GM10266 (cell line): Measurements from ENCODE around the gene TIAM2.

Experiments
- DNase-seq: peaks from one replicate; pipeline ENCODE4 v3.0.0; 2012; ENCODE audit errors: extremely low spot score
- TF ChIP-seq, protein P1 (sequence below): IDR thresholded peaks from 2 replicates; pipeline ENCODE4 v1.5.1; 2012; ENCODE audit warnings: mild to moderate bottlenecking, low read depth; ENCODE audit not compliant: control insufficient read depth, insufficient read depth; ENCODE audit errors: missing control alignments

TIAM2 gene

DNA sequence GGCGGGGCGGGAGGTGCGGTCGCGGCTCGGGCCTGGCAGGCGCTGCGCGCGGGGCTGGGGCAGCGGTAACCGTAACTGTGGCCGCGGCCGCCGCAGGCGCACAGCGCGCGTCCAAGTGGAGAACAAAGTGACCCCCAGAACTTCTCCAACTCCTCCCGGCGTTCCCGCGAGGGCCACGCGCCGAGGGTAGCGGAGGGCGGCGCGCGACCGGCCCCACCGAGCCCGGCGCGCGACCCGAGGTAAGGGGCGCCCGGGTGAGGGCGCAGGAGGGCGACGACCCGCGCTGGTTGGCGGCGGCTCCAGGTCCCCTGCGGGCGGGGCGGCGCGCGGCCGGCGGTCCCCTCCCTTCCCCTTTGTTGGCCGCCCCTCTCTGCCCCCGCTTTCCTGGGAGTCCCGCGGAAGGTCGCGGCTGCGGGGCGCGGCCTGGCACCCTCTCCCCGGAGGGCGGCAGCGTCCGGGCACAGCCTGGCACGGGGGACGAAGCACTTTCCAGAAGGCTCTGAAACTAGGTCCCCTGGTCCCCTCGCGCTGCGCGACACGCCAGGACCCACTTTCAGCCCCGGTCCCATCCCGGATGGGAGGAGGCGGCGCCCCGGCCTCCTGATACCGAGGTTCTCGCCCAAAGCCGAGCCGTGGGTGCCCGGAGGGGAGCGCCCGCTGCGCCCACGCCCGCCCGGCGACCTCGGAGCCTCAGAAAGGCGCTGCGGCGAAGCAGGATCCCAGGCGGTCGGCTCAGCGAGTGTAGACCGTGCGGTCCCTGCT lies at the start of gene TIAM2:
TIAM2 (plus strand) TSS at position 62 of the 762 bp plus-strand sequence. CDS start 133,909 bp downstream, outside the sequence.
- TF ChIP-seq, protein P1, sequence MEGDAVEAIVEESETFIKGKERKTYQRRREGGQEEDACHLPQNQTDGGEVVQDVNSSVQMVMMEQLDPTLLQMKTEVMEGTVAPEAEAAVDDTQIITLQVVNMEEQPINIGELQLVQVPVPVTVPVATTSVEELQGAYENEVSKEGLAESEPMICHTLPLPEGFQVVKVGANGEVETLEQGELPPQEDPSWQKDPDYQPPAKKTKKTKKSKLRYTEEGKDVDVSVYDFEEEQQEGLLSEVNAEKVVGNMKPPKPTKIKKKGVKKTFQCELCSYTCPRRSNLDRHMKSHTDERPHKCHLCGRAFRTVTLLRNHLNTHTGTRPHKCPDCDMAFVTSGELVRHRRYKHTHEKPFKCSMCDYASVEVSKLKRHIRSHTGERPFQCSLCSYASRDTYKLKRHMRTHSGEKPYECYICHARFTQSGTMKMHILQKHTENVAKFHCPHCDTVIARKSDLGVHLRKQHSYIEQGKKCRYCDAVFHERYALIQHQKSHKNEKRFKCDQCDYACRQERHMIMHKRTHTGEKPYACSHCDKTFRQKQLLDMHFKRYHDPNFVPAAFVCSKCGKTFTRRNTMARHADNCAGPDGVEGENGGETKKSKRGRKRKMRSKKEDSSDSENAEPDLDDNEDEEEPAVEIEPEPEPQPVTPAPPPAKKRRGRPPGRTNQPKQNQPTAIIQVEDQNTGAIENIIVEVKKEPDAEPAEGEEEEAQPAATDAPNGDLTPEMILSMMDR, result no peak
- peak; percentile 66 for DNase-seq

DNA sequence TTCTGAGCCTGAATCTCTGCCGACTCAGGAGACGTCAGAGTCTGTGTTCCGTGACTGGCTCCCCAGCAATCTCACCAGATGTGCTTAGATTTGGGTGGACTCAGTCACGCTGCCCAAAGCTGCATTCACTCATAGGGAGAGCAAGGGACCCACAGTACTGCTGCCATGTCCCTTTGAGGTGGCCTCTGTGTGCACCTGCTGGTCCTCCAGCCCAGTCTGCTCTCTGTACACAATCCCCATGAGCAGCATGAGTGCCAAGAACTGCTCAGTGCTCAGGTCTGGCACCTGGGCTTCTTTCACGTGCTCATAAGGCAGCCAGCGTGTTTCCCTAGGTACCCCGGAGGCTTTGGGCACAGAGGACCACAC lies 44.2 kb upstream of the TIAM2 start:
- no peak for DNase-seq
- TF ChIP-seq, protein P1, result no peak

DNA sequence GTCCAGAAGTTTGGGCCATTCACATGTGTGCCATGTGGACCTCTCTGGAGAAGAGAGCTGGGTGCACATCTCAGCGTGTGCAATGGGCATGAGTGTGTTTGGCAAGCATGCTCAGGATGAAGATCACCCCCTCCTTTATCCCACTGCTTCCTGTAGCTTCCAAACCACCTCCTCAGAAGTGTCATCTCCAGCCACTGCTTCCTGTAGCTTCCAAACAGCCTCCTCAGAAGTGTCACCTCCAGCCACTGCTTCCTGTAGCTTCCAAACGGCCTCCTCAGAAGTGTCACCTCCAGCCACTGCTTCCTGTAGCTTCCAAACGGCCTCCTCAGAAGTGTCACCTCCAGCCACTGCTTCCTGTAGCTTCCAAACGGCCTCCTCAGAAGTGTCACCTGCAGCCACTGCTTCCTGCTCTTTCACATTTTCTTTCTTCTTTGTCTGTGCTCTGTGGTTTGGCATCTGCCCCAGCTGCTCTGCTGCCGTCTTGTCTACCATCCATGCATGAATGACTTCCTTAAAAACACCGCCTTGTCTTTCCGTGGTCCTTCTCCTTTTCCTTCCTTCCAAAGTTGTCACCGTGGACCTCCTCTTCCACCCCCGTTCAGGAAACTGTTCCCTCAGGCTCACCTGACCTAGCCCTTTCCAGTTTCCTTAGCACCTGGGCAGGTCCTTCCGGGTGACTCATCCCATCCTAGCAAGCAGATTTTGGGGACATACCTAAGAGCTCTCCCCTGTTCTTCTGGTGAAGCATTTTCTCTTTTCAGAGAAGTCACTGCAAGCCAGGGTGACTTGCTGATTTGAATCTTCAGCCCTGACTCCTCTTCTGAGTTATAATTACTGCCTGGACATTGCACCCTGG lies 43.5 kb upstream of the TIAM2 start:
- TF ChIP-seq, protein P1, result no peak
- peak; percentile 43 for DNase-seq

DNA sequence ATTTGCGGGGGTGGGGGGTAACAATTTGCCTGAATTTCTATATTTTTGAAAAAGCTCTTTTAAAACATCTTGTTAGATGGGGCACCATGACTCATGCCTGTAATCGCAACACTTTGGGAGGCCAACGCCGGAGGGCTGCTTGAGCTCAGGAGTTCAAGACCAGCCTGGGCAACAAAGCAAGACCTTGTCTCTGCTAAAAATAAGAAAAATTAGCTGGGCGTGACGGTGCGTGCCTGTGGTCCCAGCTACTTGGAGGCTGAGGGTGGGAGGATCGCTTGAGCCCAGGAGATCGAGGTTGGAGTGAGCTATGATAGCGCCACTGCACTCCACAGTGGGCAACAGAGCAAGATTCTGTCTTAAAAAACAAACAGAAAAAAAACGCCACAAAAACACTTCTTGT lies 41.5 kb upstream of the TIAM2 start:
- DNase-seq, result no peak
- TF ChIP-seq, protein P1, result no peak

DNA sequence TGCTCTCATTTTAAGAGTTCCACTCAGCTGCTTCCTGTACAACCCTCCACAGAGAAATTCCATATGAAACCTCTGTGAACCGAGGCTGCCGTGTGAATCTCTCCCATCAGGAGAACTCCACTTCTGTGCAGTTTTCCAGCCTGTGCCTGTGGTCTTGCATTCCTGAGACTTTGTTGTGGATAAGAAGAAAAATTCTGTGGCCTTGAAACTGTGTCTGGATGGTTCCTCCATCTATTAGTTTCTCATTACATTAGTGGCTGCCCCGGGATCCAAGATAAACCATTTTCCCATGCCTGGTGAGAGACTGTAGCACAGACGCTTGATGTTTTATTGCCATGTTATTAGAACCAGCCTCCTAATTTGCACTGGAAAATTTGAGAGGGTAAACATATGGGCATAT lies 40.8 kb upstream of the TIAM2 start:
- DNase-seq, result no peak
- TF ChIP-seq, protein P1, result no peak

DNA sequence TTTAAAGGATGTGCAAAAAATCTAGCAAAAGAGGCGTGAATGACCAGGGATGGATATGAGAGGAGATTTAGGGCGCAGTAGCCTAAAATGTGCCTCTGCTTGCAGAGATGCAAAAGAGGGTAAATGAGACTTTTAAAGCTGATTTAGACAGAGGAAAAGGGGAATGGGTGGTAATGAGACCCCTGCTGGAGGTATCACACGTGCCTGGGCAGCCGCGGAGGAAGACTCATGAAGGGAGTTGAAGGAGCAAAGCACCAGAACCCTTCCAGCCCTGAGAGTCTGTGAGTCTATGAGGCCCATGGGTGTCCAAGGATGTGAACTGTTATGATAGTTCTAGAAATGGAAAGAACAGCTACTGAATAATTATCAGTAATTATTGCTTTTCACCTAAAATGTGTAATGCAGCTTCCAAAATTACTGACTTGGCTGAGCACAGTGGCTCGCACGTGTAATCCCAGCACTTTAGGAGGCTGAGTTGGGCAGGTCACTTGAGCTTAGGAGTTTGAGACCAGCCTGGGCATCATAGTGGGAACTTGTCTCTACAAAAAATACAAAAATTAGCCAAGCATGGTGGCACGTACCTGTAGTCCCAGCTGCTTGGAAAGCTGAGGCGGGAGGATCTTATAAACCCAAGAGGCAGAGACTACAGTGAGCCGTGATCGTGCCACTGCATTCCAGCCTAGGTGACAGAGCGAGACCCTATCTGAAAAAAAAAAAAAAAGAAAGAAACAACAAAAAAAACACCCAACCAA lies 38.2 kb upstream of the TIAM2 start:
- TF ChIP-seq, protein P1, result no peak
- no peak for DNase-seq

DNA sequence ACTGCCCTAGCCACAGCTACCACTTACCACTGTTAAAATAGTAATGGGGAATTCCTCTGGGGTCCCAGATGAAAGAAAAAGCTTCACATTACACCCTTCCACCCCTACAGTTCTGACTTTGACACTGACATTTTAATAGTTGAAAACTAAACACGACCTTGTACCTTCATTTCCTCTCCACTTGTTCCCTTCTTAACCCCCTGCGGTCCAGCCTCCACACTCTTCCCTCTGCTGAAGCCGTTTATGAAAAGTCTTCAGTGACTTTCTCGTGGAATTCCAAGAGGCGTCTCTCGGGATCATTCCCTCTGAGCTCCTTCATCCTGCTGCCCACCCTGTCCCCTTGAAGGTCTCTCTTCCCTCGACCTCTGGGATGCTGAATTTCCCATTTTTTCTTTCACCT lies 36.6 kb upstream of the TIAM2 start:
- TF ChIP-seq, protein P1, result no peak
- DNase-seq, result no peak
